LNCAP (cell line): ENCODE data around the gene CLNK.

Experiments
- TF ChIP-seq, protein P1 (sequence below): fragments of 450-650 bp; IDR thresholded peaks from 2 replicates; pipeline ENCODE4 v1.5.1; 2017; ENCODE audit warnings: mild to moderate bottlenecking

Gene CLNK

GRCh38 chr4:10459305-10459704 lies 225.3 kb downstream of the CLNK start:
- TF ChIP-seq, protein P1, sequence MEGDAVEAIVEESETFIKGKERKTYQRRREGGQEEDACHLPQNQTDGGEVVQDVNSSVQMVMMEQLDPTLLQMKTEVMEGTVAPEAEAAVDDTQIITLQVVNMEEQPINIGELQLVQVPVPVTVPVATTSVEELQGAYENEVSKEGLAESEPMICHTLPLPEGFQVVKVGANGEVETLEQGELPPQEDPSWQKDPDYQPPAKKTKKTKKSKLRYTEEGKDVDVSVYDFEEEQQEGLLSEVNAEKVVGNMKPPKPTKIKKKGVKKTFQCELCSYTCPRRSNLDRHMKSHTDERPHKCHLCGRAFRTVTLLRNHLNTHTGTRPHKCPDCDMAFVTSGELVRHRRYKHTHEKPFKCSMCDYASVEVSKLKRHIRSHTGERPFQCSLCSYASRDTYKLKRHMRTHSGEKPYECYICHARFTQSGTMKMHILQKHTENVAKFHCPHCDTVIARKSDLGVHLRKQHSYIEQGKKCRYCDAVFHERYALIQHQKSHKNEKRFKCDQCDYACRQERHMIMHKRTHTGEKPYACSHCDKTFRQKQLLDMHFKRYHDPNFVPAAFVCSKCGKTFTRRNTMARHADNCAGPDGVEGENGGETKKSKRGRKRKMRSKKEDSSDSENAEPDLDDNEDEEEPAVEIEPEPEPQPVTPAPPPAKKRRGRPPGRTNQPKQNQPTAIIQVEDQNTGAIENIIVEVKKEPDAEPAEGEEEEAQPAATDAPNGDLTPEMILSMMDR: no peak

GRCh38 chr4:10458177-10458576 lies 226.4 kb downstream of the CLNK start:
- TF ChIP-seq, protein P1: no peak

- TF ChIP-seq, protein P1: no peak
These were observed 227.2 kb downstream of the CLNK start, which contains the start of gene ZNF518B for GRCh38 chr4:10457255-10457801. ZNF518B (minus strand) TSS chr4:10457426; CDS start chr4:10446328, 11,098 bp downstream.

DNA sequence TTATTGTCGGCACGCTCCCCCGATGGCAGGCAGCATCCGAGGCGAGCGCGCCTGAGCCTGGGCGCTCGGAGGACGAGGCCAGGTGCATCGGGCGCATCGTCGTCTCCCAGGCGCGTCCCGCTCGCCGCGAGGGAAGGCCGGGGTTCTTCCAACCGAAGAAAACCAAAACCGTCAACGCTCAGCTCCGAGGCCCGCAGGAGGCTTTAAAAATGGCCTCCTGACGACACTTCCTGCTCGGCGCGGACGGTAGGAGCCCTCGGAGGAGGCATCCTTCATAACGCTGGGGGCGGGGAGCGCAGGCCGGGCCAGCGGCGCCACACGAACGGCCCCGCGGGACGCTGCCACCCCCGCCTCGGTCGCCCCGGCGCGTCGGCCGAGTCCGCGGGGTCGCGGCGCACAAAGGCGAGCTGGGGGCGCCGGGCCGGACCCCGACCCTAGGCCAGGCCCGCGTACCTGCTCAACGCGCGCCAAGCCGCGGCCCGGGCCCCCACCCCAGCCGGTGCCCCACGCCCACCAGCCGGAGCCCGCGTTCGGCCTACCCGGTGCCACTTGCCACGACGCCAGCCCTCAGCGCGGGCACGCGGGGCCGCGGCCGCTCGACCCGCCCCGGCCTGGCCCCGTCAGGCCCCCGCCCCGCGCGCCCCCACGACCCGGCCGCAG lies 227.8 kb downstream of the CLNK start:
- TF ChIP-seq, protein P1: no peak

DNA sequence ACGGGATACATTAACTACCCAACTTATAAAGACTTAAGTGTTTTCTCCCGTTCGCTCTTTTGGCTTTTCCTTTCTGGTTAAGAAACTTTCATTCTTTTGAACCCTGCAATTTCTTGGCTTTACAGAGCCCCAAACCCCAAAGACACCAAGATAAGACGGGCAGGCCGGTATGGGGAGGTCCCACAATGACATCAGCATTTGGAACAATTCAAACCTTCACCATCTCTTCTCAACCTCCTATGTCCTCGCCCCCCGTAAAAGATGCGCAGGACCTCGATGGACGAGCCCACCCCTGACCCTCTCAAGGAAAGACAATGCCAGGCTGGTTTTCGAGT lies 228.3 kb downstream of the CLNK start:
- TF ChIP-seq, protein P1: no peak

DNA sequence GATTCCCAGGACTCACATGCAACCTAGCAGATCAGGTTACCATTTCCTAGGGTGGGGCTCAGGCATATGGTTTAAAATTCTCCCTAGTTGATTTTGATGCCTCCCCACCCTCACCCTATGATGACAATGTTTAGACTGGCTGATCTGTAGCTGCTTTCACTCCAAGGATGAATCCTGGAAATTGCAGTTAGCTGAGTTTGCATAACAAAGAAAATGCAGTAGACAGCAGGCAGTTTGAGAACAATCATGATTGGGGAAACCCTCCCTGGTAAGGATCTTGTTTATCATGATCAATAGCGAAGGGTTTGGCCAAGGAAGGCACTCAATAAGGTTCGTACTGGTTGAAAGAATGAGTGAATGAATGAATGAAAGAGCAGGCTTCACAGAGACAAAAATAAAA lies 229.4 kb downstream of the CLNK start:
- TF ChIP-seq, protein P1: no peak

GRCh38 chr4:10454726-10455125 lies 229.8 kb downstream of the CLNK start:
- TF ChIP-seq, protein P1: no peak
